ENCODE results near the gene RFT1.

The RFT1 gene

DNA sequence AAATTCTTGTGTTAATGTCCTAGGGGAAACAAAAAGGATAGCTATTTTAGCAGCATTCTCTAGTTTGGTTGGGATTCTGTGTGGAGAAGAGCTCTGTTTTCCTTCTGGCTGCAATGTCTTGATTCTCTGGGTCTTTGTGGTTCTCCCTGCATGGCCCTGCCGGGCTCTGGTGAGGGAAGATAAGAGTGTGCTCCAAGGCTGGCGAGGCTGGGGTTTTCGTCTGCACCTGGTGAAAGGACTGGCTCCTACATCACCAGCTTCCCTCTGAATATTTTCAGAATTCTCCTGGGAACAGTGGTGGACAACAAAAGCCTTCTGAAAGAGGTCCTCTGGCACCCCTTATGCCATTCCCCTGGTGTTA is 46.3 kb downstream of the RFT1 start:
- no peak for DNase-seq

DNA sequence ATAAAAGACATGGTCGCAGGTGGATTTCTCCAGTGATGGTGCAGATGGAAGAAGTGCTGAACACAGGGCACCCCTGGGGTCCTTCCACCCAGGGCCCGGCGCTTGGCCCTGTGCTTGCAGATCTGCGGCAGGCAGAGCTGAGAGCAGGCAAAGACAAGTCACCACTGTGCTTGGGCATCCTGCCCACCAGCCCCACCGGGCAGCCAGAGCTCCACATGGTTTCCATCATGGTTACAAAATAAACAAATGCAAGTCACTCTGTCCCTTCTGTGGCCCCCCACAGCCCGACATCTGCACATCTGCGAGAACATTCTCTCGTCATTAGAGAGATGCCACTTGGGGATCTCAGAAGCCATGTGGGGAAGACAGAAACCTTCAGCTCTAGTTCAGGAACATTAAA is 46.7 kb downstream of the RFT1 start:
- no peak for DNase-seq

DNA sequence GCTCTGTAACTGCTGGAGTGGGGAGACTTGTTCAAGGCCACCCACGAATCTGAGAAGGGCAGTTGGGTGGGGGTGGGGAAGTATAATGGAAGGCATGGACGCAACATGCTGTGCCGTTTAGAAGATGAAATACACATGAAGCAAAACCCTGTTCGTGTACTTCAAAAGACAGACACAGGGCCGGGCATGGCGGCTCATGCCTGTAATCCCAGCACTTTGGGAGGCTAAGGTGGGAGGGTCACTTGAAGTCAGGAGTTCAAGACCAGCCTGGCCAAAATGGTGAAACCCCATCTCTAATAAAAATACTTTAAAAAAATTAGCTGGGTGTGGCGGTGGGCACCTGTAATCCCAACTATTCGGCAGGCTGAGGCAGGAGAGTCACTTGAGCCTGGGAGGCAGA is 47.5 kb downstream of the RFT1 start:
- DNase-seq = no peak

DNA sequence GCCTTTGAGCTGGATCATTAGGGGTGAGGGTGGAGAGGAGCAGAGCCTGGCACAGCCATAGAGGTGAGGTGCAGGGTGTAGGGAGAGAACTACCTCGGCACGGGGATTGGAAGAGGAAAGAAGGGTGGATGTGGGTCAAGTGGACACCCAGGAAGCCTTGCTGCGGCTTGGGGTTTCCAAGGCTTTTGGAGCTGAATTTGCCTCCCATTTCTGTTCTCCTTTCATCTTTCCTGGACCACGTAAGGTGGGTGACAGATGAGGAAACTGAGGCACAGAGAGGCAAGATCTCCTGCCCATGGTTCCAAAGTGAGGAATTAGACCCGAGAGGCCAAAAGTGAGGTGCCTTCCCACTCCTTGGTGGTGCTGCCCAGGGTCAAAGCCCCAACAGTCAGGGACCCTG is 48.9 kb downstream of the RFT1 start:
- DNase-seq = no peak

DNA sequence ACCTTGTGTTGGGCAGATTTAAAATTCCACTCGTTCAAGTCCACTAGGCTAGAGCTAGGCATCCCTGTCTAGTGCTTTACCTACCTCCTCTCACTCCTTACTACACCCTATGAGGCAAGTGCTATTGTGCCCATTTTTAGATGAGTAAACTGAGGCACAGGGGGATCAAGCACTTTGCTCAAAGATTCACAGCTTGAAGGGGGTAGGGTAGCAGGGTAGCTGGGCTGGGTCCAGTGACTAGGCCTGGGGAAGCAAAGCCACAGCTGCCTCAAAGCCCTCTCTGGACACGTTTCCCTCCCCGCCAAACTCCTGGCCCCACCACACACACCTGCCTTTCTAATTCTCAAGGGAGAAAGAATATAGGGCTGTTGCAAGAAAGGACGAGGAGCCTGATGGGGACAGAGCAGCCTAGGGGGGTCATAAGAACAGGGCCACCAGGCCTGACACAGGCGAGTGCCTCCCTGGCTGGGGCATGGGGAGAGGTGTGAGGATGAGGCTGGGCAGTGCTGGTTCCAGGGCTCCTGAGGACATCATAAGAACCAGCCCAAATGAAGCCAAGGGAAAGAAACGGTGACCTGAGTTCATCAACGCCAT is 49.5 kb downstream of the RFT1 start:
- DNase-seq = no peak

DNA sequence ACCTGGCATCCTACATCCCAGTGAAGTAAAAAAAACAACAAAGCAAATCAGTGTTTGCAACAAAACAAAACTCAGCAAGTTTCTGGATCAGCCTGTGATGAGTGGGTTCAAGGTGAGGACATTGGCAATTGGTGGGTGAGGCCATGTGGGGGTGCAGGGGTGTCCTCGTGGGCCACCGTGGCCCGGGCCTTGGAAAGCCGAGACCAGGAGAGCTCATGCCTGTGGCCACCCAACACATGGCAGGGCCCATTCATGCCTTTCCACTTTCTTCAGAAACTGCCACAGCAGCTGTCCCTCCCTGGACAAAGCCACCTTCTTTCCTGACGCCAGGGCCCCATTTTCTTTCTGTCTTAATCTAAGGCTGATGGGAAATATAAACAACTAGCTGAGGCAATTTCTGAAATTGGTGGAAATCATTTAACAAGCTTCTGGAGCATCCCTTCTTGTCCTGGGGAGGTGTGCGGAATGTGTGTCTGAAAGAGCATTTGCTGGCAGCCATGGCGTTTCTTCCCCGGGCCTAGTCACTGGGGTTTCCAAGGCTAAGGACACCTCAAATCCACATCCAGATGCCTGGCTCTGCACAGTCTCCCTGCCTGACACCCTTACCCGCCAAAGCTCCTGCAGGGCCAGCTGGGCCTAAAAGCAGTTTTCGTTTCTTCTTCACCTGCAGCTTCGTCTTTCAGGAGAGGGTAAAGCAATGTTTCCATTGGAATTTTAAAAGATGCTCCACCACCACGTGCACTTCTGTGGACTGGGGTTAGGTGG is 50.3 kb downstream of the RFT1 start:
- DNase-seq = no peak

DNA sequence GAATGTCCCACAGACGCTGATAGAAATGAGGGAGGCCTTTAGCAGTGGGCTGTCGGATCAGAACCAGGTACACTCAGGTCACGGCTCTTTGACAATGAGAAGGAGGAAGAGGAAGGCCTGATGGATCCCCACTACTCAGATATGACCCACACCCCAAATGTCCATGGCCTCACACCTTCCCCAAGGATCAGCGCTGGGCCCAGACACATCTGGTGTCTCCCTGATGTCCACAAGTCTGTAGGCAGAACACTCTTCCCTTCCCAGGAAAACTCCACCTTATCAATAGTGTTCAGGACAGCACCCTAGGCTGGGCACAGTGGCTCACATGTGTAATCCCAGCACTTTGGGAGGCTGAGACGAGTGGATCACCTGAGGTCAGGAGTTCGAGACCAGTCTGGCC is 51.1 kb downstream of the RFT1 start:
- no peak for DNase-seq

DNA sequence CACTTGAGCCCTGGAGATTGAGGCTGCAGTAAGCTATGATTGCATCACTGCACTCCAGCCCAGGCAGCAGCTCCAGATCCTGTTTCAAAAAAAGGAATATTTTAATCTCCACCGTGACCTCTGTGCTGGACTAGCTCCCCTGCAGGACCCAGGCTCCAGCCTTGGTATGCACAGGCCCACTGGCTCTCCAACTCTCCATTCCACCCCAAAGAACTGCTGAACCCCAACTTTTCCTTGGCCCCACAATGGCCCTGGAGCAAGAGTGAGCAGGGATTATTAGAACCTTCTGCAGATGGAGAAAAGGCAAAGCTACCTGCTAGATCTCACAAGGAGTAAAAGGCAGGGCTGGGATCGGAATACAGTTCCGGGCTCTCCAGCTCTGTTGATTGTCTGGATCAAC is 51.6 kb downstream of the RFT1 start:
- no peak for DNase-seq

DNA sequence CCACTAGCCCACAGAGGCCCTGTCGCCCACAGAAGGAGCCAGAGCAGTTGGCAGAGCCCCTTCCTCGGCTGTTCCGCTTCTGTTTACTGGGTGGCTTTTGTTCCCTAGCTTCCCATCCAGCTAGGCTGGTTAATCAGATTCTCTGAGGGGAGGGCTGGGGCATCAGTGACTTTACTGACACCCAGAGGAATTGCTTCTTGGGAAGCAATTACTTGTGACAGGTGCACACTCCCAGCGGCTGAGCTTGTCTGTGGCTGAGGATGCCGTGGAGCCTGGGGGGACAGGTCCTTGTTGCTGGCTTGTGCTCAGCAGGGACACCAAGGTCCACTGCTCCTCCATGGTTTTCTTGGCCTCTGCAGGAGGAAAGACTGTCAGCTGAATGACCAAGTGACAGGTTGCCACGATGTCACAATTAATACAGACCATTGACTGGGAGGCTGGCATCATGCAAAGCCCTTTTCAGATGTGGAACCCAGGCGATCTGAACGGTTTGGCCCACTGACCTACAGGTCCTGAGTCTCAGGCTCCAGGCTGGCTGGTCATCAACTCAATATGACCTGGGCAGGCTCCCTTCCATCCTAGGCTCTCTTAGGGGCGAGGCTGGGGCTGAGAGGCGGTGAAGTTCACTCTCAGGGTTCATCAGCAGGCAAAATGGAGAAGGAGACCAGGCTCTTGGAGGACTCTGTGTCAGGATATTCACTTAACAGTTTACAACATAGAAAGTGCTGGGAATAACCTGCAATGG is 52.6 kb downstream of the RFT1 start:
- DNase-seq = no peak

DNA sequence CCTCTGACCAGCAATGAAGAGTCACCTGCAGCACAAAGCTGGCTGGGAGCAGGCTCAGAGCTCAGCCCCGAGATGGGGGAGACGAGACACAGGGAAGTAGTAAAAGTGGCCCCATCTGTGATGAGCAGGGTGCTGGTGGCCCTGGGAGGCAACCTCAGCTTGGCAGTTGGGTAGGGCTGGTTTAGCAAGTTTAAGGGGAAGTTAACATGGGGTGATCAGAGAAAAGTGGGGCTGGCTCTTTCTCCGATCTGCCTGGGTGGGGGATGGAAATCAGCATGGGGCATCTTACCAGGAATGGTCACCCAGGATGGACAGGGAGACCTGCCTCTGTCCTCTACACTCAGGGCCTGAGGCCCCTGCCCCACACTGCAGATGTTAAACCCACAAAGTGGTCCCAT is 54.5 kb downstream of the RFT1 start:
- DNase-seq = no peak

DNA sequence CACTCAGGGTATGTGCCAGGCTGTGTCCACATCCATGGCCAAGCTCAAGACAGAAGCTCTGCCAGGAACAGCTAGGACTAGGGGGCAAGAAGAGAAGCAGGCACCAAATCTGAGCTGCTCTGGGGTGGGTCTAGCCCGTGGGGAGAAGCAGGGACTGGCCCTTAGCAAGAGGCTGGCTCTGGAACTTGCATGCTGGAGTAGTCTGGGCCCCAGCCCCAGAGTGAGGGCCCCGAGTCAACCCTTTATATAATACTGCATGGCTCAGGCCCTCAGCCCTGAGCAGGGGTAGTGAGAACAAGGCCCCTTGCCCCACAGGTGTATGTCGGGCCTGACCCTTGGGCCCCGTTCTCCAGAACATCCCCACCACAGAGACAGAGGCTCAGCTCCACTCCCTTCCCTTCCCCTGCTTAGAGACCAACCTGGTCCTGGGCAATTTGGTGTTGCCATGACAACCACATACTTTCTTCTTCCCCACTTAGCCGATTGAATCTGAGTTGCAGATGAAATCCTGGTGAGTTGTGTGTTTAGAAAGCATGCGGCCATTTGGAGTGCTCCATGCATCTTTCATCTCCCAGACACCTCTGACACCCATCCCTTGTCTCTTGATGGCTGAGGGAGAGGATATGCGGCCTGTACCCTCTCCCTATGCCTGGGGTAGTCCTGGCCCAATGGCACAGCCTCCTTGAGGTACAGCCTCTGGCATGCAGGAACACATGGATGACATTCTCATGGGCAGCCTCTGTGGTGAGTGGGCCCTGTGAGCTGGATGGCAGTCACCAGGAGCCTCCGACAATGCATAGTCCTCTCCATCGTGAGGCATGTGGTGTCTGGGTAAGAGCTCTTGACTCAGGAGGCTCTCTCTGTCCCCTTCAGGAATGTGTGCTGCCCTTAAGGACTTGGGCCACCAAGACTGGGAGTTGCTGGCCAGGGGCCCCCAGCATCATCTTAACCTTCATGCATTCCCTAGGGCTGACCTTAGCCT is 55.2 kb downstream of the RFT1 start:
- no peak for DNase-seq

DNA sequence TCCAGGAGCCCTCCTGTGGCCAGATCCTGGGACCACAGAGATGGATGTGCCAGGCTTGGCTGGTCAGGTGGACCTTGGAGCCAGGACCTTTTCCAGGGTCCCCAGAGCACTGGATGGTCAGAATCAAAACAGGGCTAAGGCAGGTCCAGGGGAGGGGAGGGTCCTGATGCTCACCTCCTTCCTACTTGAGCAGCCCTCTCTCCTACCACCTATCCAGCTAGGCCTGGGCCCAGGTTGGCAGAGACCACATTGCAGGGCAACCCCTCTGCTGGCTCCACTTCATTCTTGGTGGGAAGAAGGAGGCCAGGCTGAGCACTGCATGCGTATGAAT is 55.9 kb downstream of the RFT1 start:
- DNase-seq = no peak

DNA sequence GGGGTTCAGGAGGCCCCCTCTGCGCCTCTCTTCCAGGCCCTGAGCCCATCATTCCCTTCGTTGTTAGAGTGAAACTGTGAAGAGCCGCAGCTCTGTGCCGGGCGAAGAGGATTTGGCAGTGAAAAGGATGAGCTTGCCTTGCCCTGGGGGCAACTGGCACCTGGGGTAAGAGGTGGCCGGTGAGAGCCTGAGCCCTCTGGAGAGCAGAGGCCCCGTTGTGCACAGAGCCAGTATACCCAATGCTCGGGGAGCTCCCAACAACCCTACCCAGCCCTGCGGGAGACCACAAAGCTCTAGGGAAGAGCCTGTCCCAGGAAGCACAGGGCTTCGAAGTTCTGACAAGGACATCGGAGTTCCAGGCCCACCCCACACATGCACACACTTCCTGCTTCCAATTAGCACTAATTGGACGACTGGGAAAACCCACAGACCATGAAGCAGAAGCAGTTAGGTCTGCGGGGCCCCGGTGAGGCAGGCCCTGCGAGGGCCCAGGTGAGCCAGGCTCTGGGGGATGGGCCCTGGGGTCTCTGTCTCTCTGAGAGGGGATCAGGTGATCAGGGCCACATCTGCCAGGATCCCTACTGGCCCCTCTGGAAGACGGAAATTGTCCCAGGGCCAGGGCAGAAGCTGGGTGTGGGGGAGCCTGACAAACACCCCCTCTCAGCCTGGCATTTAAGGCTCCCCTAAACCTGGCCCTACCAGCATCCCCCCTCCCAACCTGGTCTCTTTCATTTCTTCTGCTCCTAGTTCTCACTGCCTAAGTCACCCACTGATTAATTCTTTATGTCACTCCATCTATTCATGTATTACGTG is 56.5 kb downstream of the RFT1 start:
- DNase-seq = no peak

DNA sequence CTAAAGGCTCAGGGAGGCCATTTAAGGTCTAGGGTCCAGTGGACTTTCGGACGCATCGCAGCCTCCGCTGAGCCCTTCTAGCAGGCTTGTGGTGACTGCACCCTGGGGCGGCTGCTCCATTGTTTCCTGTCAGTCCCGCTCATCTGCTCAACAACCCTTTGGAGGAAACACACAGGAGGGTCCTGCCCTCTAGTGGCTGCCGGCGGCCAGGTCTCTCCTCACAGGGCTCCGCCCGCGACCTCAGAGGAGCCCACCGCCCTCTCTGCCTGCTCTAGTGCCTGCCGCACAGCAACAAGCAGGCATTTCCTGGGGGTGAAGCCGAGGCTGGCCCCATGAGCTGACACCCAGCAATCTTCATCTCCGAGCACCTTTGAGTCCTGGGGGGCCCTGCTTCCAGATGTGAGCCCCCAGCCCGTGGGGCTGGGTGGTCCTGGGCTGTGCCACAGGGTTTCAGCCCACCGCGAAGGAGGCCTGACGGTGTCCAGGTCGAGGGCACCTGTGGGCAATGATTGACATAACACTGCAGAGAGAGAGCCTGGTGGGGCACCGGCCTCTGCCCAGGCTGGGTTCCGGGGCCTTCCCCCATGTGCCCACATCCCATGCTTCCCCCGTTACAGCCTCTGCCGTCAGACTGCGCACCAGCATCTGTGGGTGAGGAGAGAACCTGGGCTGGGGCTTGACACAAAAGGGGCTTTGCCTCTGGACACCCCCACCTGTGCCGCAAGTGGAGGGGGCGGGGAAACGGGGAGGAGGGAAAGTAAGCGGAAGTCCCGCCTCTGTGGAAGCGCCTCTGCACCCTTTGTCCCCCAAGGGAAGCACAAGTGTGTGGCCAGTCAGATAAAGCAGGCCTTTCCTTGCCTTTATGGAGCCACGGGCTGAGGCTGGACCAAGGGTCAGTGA is 57.3 kb downstream of the RFT1 start:
- peak; percentile 80 to 82 for DNase-seq

DNA sequence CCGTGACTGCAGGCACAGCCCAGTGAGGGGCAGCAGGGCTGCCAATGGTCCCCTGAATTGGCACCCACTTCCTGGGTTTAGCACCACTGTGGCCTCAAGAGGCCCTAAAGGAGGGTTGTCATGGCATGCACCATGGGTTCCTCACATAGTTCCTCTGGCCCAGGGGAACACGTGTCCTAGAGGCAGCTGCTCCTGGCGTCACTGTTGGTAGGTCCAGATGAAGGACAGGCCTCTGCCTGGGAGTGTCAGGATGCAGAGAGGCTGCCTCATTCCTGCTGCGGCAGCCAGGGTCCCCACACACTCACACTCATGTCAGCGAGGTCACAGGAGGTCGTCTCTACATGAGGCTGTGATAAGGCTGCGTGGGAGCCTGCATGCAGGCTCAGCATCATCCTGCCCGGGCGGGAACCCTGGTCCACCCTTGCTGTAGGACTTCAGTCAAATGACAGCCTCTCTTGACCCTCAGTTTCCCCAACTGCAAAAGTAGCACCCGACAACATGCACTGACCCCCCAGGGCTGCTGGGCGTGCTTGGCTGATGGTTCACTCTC is 58.3 kb downstream of the RFT1 start:
- no peak for DNase-seq

DNA sequence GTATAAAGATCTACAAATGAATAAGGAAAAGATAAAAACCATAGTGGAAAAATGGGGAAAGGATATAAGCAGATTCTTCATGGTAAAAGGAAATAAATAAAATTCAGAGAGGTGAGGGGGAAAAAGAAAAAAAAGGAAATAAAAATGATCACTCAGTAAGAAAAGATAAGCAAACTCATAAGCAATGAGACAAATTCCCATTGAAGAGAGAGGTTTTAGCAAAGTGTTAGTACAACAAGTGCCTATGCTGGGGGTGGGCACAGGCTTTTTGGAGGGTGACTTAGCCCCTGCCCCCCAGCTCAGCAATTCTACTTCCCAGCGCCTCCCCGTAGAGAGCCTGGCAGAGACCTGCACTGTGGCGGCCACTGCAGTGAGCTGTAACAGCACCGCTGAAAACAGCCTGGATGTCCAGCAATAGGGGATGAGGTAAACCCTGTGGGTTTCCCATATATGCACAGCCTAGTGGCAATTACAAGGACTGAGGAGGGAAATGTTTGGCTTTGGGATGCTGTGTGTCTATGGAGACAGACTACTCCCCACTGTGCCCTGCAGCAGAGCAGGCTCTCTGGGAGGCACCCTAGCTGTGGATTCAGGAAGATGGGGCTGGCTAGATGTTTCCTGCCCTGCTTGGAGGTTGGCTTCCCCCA is 60.7 kb downstream of the RFT1 start:
- DNase-seq = no peak

DNA sequence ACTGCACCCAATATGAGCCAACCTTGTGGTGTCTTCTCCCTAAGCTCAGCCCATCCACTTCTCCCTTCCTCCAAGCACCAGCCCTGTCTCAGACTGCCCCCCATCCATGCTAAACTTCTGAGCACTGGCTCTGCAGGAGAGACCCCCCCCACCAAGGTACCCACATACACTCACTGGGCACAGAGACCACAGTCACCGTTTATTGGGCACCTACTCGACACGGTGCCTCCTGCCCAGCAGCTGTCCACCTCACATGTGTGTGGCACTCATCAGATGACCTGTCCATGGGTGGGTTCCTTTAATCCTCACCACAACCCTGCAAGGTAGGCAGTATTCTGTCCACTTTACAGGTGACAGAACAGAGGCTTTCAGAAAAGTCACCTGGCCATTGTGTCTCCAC is 62.1 kb downstream of the RFT1 start:
- no peak for DNase-seq

DNA sequence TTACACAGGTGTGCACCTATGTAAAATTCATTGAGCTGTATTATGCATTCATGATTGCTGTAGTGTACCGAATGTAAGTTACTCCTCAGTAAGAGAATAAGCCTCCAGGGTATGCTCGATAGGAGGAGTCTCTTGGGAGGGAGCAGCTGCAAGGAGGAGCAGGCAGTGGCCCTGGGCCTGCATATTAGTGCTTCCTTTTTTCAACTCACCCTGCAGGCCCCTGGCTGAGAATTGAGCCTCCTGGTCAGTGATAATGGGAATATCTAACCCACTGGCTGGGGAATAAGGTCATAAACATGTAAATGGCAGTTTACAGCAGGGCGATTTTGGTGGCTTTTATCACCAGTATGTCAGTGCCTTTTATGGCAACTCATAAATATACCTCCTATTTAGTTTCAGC is 62.7 kb downstream of the RFT1 start:
- no peak for DNase-seq

DNA sequence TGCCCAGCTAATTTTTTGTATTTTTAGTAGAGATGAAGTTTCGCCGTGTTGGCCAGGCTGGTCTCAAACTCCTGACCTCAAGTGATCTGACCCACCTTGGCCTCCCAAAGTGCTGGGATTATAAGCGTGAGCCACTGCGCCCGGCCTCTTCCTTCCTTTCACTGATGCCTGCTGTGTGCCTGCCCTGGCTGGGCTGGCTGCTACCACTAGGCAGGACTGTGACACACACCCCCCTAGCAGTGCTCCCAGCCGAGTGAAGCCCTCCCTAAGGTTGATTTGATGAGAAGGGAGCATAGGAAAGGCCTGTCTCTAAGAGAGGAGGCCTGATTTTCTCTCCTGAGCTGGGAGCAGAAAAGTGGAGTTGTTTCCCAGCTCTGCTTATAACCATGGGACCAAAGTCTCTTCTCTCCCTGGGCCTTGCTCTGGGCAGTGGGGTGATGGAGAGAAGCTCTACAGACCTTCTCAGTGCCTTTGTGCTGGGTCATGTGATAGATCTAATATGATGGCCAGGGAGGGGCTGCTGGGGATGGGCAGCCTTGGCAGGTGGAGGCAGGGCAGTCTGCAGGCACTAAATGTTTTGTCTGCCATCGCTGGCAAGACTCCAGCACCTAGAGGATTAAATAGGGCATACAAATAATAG is 64.3 kb downstream of the RFT1 start:
- no peak for DNase-seq

DNA sequence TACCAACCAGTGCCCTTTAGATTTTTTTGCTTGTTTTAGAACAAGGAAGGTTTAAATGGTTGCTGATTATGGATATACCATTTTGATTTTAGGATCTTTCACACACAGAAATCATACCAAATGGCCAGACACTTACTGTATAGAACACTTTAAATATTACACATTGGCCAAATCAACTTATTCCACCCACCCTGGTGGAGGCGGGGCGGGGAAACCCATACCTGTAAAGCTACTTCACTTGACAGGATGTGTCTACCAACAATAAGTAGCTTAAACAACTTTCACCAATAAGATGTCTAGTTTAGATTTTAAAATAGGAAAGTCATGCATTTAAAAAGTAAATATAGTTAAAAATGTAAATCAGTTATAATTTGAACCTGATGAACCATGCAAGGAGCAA is 67.3 kb downstream of the RFT1 start:
- no peak for DNase-seq

Data from stimulated activated CD4-positive, alpha-beta T cell treated with anti-CD3 and anti-CD28 coated beads, Interleukin-4, amount 100 ng/mL, for 4 hours (primary cell).